ENCODE results near the gene BTNL3.
"Not testable (repeated sequence)": the region's sequence is repeated elsewhere in the genome, so short reads cannot be mapped to it uniquely, and the experiment has no call there.

BTNL3 gene

GRCh38 chr5:181024245-181025064 lies 35.8 kb downstream of the BTNL3 start:
- DNase-seq: no peak

GRCh38 chr5:181027452-181028031 lies 38.9 kb downstream of the BTNL3 start:
- no peak for DNase-seq

GRCh38 chr5:181028032-181028819 lies 39.6 kb downstream of the BTNL3 start:
- no peak for DNase-seq

- DNase-seq: no peak
Observed at GRCh38 chr5:181031716-181032115, 43.1 kb downstream of the BTNL3 start.

- no peak for DNase-seq
Observed at GRCh38 chr5:181035991-181036815, 47.6 kb downstream of the BTNL3 start.

- no peak for DNase-seq
Observed at GRCh38 chr5:181036816-181037364, 48.2 kb downstream of the BTNL3 start.

- DNase-seq: no peak
Observed at GRCh38 chr5:181037365-181037861, 48.8 kb downstream of the BTNL3 start.

GRCh38 chr5:181039471-181039870 lies 50.8 kb downstream of the BTNL3 start:
- no peak for DNase-seq

- DNase-seq: no peak
Observed at GRCh38 chr5:181039931-181040630, 51.4 kb downstream of the BTNL3 start, which contains the start of gene BTNL9. BTNL9 (plus strand) TSS chr5:181040266; CDS start chr5:181045490, 5,224 bp downstream.

GRCh38 chr5:181040631-181040945 lies 51.9 kb downstream of the BTNL3 start:
- DNase-seq: no peak

- DNase-seq: no peak
Observed at GRCh38 chr5:181041043-181041442, 52.4 kb downstream of the BTNL3 start.

GRCh38 chr5:181042036-181042713 lies 53.5 kb downstream of the BTNL3 start:
- no peak for DNase-seq

- no peak for DNase-seq
Observed at GRCh38 chr5:181042722-181043121, 54.1 kb downstream of the BTNL3 start.

- DNase-seq: no peak
Observed at GRCh38 chr5:181043285-181044092, 54.8 kb downstream of the BTNL3 start.

GRCh38 chr5:181044093-181044599 lies 55.5 kb downstream of the BTNL3 start:
- DNase-seq: no peak

GRCh38 chr5:181044662-181045305 lies 56.1 kb downstream of the BTNL3 start:
- no peak for DNase-seq

GRCh38 chr5:181045316-181045715 lies 56.7 kb downstream of the BTNL3 start:
- no peak for DNase-seq

- DNase-seq: not testable (repeated sequence)
Observed at GRCh38 chr5:181045857-181046256, 57.2 kb downstream of the BTNL3 start.

GRCh38 chr5:181047288-181047687 lies 58.6 kb downstream of the BTNL3 start:
- no peak for DNase-seq

Data from KG1 (cell line).